Bone marrow (tissue), 2 donors: ENCODE results near the gene BIRC2.
A peak's percentile ranks its signal among the peaks of the same experiment; 100 is the strongest.
"Not testable (repeated sequence)": the region's sequence is repeated elsewhere in the genome, so short reads cannot be mapped to it uniquely, and the experiment has no call there.

Experiments
- DNase-seq, 2 donors: peaks; one replicate each; lab custom pipeline; 2025; lab: John Stamatoyannopoulos, UW

BIRC2 gene

GRCh38 chr11:102346748-102347461 lies at the start of gene BIRC2:
Gene BIRC2, plus strand, starts transcription at chr11:102347214. Its CDS starts 2,641 bp downstream, at chr11:102349855.
- peak; percentile 86 to 99 for DNase-seq

DNA sequence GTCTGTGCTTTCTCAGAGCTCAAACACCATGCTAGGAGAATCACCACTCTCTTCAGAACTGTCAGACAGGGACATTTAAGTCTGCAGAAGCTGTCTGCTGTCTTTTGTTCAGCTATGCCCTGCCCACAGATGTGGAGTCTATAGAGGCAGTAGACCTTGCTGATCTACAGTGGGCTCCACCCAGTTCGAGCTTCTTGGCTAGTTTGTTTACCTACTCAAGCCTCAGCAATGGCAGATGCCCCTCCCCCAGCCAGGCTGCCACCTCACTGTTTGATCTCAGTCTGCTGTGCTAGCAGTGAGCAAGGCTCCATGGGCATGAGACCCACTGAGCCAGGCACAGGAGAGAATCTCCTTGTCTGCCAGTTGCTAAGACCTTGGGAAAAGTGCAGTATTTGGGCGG lies 46.2 kb upstream of the BIRC2 start:
- DNase-seq, result not testable (repeated sequence)

DNA sequence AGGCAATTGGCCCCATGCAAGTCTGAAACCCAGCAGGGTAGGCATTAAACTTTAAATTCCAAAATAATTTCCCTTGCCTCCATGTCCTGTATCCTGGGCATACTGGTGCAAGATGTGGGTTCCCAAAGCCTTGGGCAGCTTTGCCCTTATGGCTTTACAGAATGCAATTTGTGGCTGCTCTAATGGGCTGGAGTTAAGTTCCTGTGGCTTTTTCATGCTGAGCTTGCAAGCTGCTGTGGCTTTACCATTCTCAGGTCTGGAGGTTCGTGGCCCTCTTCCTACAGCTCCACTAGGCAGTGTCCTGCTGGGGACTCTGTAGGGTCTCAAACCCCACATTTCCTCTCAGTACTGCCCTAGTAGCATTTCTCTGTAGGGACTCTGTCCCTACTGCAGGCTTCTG lies 44.8 kb upstream of the BIRC2 start:
- no peak for DNase-seq

- DNase-seq, result no peak
Measured at GRCh38 chr11:102304686-102305085, 42.3 kb upstream of the BIRC2 start.

- no peak for DNase-seq
Measured at GRCh38 chr11:102305352-102306047, 41.5 kb upstream of the BIRC2 start.

DNA sequence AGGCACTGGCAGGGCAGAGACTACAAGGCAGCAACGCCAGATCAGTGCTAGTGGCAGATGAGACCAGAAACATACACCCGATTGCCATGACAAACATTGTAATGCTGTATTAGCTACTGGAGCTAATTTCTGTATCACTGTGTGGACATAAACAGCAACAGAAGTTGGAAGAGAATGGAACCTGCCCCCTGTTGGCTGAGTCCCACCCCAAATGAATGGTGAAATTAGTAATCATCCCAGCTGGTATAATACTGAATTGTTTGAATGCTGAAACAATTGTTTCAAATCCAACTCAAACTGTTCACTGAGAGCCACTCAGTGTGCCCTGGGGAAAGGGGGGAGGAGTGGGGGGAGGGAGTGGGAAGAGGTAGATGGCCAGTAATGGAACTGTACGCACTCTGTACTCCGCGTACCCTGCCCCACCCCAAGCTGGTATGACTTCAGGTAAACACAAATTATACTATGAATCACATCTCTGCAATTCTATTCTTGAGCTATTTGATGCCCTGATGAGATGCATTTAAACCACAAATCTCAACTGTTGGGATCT lies 40.9 kb upstream of the BIRC2 start:
- no peak for DNase-seq

GRCh38 chr11:102306817-102307726 lies 39.9 kb upstream of the BIRC2 start:
- no peak for DNase-seq

GRCh38 chr11:102307727-102308038 lies 39.3 kb upstream of the BIRC2 start:
- DNase-seq, result no peak

GRCh38 chr11:102309621-102310541 lies 37.1 kb upstream of the BIRC2 start:
- no peak for DNase-seq

DNA sequence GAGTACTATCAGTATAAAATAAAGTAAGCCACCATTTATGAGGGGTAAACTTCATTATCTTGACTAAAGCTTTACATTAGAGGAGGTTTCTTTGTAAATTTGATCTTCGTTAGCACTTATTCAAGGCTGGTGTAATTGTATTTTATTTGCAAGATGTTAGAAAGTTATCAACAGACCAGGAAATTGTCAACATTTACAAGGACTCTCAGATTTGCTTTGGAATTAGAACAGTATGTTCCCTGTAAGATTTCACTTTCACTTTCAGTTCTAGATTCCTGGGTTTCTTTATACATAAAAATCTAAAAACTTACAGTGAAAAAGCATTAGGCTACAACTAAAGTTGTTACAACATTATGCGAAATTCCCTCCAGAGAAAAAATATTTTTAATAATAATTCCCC lies 34.3 kb upstream of the BIRC2 start:
- DNase-seq, result peak in 1 of 2 donors; percentile 13

GRCh38 chr11:102313238-102313940 lies 33.6 kb upstream of the BIRC2 start:
- no peak for DNase-seq

DNA sequence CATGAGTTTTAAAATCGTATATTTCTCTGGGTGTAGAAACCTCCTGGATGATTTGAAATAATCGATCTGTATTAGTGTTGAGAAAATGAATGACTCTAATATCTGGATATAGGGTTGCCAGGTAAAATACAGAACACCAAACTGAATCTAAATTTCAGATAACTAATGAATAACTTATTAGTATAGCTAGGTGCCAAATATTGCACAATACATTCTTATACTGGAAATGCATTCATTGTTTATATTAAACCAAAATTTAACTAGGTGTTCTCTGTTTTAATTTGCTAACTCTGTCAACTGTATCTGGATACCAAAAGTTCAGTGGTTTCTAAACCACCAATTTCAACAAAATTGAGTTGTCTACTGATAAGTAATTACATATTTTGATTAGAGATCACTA lies 32.2 kb upstream of the BIRC2 start:
- DNase-seq, result no peak

GRCh38 chr11:102316346-102316904 lies 30.6 kb upstream of the BIRC2 start:
- DNase-seq, result no peak

DNA sequence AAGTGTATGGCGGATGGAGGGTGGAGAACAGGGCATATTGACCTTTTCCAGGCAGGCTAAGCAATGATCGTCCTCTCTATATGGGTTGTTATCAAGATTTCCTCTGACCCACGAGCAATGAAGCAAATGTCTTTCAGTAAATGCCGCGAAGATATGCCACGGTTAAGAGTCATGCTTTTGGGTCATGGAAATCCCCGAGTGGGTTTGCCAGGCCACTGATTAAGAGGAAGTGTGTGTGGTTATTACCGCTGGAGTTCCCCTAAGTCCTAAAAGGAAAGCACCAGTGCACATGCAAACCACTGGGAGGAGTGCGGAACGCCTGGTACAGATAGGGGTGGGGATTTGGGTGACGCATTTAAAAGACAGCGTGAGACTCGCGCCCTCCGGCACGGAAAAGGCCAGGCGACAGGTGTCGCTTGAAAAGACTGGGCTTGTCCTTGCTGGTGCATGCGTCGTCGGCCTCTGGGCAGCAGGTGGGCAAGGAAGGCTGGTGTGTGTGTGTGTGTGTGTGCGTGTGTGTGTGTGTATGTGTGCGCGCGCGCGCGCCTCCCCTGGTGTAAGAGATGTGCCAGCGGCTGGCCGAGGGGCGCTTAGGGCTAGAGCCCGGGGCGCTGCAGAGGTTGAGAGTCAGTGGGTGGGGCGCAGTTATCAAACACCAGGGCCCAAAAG lies 29.8 kb upstream of the BIRC2 start, which contains the start of gene BIRC3:
BIRC3 (plus strand) TSS at position 386 of the 669 bp plus-strand sequence. CDS start 7,026 bp downstream, outside the sequence.
- DNase-seq, result peak; percentile 62 to 95

GRCh38 chr11:102317768-102318103 lies 29.3 kb upstream of the BIRC2 start:
- DNase-seq, result no peak

DNA sequence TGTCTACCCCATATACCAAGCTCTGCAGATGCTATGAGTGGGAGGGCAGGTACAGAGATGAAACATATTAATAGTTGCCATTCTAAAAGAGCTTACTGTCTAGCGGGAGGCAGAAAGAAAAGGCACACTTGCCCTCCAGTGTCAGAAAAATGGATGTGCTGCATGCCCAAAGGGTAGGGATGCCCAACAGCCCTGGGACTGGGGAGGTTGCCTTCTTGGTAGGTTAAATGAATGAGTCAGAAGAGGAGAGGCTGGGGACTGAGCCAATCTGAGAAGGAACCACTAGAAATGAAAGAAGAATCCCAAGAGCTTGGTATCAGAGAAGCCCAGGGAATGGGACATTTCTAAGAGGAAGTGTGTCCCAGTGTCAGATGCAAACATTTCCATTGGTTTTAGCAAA lies 28.5 kb upstream of the BIRC2 start:
- DNase-seq, result no peak

GRCh38 chr11:102319544-102319943 lies 27.5 kb upstream of the BIRC2 start:
- DNase-seq, result no peak

GRCh38 chr11:102320188-102320587 lies 26.8 kb upstream of the BIRC2 start:
- no peak for DNase-seq

DNA sequence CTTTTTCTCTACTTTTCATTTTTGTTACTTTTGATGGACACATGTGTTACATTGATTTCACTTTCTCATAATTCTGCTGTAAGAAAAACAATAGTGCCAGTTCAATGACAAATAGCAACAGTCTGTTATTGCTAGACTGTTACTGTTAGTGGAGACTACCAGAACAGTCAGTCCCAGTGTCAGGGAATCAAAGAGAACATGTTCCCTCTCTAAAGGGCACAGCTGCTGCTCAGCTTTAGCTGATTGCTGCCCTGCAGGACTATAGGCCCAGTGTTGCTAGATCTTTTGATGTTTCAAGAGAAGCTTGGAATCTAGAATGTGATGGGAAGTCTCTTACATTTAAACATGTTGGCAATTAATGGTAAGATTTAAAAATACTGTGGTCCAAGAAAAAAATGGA lies 26.3 kb upstream of the BIRC2 start:
- DNase-seq, result no peak

- DNase-seq, result no peak
Measured at GRCh38 chr11:102322560-102322959, 24.5 kb upstream of the BIRC2 start.
